ENCODE results near the gene ITSN2. TPM values are rescaled to one million over a fixed set of nuclear protein-coding genes. Genes with fewer than 3 reads are reported as not detected.
"Not testable (repeated sequence)": the region's sequence is repeated elsewhere in the genome, so short reads cannot be mapped to it uniquely, and the experiment has no call there.

The ITSN2 gene
- polyA plus RNA-seq = 15.2 to 19.7 TPM (median 17.8 TPM) in 3 replicates
- 77.9 TPM for polyA plus RNA-seq (2011; ENCODE audit: low read depth)
- polyA plus RNA-seq (2011; cell fraction: cytosol; rRNA removed) = 8.7 and 17.7 TPM in 2 replicates
- 48.3 and 60.1 TPM in 2 replicates for polyA plus RNA-seq (2011; cell fraction: nucleus; rRNA removed)
- 13.5 and 36.6 TPM in 2 replicates for polyA plus RNA-seq (2012; ENCODE audit: low replicate concordance)
- polyA minus RNA-seq = 22.6 to 38.2 TPM (median 34.2 TPM) in 3 replicates
- polyA minus RNA-seq (2011; cell fraction: cytosol; rRNA and poly(A)+ RNA removed) = 14.8 TPM
- polyA minus RNA-seq (2011; cell fraction: nucleus; rRNA and poly(A)+ RNA removed) = 24.3 and 40.1 TPM in 2 replicates

DNA sequence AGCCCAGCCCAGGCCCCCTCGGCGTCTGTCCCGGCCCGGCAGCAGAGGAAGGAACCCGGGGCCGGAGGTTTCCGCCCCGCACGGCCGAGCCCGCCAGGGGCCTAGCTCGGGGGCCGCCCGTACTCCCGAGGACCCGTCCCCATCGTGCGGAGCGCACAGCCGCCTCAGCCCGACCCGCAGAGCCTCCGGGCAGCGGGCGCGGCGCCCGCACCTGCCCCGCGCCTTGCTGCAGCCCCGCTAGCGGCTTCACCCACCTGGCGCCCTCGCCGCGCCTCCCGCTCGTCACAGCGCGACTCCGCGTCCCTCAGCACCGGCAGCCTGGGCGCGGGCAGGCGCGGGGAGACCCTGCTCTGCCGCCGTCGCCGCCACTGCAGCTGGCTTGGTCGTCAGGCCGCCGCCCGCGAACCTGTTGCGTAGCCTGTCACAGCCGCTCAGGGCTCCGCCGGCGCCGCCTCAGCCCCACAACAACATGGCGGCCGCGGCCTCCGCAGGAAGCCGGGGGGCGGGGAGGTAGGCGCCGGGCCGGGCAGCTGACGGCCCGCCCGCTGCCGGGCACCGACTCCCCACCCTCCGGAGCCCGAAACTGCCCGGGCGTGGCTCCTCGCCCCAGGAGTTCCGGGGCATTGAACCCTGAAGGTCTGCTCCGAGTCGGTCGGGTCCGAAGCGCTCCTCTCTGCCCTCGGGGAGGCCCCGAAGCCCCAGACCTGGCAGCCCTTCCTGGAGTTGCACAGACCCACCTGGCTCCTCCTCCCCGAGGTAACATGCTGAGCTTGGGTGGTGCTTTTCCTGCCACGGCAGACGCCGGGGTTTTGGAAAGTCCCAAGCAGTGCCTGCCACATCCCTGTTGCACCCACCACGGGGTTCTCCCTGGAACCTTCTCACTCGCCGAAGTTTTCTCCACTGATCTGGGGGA lies at the start of gene ITSN2:
ITSN2 (minus strand) TSS at position 487 of the 913 bp plus-strand sequence. CDS start 32,454 bp downstream, outside the sequence.
- no peak for DNase-seq (ENCODE audit: low read depth, low spot score)

DNA sequence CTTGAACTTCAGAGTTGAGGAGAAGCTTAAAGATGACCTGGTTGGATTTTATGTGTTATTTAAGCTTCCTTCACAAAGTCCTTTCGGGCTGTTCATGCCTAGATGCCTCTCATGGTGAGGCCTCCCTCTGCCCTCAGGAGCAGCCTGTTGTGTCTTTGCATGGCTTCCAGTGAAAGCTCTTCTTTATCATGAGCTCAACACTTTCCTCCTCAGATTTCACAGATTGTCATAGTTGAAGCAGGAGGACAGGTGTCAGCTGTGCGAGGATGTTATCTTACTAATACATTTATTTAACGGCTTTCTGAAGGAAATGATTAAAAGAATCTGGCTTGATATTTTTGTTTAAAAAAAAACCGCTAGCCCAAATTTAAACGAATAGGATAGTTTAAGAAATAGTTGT lies 48.8 kb upstream of the ITSN2 start:
- no peak for FAIRE-seq

More for the DNA sequence above, at the start of gene ITSN2:
- Histone ChIP-seq H3K4me1 (ENCODE audit: control insufficient read depth, extremely low read depth, insufficient read depth, low read length) (peaks cover 16% of the 10 kb centered on the region), H4K20me1 (ENCODE audit: control insufficient read depth, extremely low read depth, insufficient read depth, low read length) (no peaks in the 10 kb centered on the region), H3K27me3 (ENCODE audit: control insufficient read depth, extremely low read depth, insufficient read depth, low read length) (no peaks in the 10 kb centered on the region), H2AFZ (ENCODE audit: control insufficient read depth, low read length) (peak within 1 kb of the TSS; percentile 86), H3K27ac (ENCODE audit: control insufficient read depth, insufficient read depth, low read length) (peak within 1 kb of the TSS; percentile 80), H3K4me2 (ENCODE audit: control insufficient read depth, extremely low read depth, insufficient read depth, low read depth, low read length) (peak within 1 kb of the TSS; percentile 90), H3K9ac (ENCODE audit: control insufficient read depth, extremely low read depth, insufficient read depth, low read length) (peak within 1 kb of the TSS; percentile 87), H3K4me3 (ENCODE audit: control insufficient read depth in 2 of 3, extremely low read depth in 1 of 3, insufficient read depth in 2 of 3, low read depth in 1 of 3, low read length in 3 of 3) (peak within 1 kb of the TSS; percentile 69 to 77 (median 74)), H3K9me1 (ENCODE audit: control insufficient read depth, extremely low read depth, insufficient read depth, low read length) (no peaks in the 10 kb centered on the region), H3K9me3 (ENCODE audit: control insufficient read depth, low read depth, low read length) (no peaks in the 10 kb centered on the region), H3K79me2 (ENCODE audit: control insufficient read depth, insufficient read depth, low read length) (peaks cover 35% of the 10 kb centered on the region), H3K36me3 (ENCODE audit: control insufficient read depth in 2 of 2, extremely low read depth in 1 of 2, insufficient read depth in 2 of 2, low read length in 2 of 2) (no peaks in the 10 kb centered on the region)
- dilution Hi-C loops (cut with MboI; ENCODE audit: extremely low pct_ligation_motif_present, low sequenced_read_pairs) = no loop called here
- no peak for FAIRE-seq
- TF ChIP-seq, protein P1, sequence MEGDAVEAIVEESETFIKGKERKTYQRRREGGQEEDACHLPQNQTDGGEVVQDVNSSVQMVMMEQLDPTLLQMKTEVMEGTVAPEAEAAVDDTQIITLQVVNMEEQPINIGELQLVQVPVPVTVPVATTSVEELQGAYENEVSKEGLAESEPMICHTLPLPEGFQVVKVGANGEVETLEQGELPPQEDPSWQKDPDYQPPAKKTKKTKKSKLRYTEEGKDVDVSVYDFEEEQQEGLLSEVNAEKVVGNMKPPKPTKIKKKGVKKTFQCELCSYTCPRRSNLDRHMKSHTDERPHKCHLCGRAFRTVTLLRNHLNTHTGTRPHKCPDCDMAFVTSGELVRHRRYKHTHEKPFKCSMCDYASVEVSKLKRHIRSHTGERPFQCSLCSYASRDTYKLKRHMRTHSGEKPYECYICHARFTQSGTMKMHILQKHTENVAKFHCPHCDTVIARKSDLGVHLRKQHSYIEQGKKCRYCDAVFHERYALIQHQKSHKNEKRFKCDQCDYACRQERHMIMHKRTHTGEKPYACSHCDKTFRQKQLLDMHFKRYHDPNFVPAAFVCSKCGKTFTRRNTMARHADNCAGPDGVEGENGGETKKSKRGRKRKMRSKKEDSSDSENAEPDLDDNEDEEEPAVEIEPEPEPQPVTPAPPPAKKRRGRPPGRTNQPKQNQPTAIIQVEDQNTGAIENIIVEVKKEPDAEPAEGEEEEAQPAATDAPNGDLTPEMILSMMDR (optimal IDR thresholded peaks at IDR 0.05 in 1 of 3, IDR thresholded peaks at IDR 0.05 in 1 of 3, conservative IDR thresholded peaks at IDR 0.05 in 1 of 3; ENCODE audit: extremely low read depth in 1 of 3, insufficient read depth in 2 of 3, low read length in 3 of 3) = no peak
- no peak for TF ChIP-seq EZH2 (IDR thresholded peaks at IDR 0.05; ENCODE audit: low read length)

DNA sequence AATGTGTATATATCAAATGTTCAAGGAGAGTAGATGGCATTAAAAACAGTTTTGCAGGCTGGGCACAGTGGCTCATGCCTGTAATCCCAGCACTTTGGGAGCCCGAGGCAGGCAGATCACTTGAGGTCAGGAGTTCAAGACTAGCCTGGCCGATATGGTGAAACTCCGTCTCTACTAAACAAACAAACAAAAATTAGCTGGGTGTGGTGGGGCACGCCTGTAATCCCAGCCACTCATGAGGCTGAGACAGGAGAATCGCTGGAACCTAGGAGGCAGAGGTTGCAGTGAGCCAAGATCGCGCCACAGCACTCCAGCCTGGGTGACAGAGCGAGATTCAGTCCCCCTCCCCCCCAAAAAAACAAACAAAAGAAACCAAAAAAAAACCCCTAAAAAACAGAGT lies 48.4 kb upstream of the ITSN2 start:
- H3K27ac ChIP-seq (ENCODE audit: control insufficient read depth, insufficient read depth, low read length); H3K9me3 ChIP-seq (ENCODE audit: control insufficient read depth, low read depth, low read length); H4K20me1 ChIP-seq (ENCODE audit: control insufficient read depth, extremely low read depth, insufficient read depth, low read length); H3K4me1 ChIP-seq (ENCODE audit: control insufficient read depth, extremely low read depth, insufficient read depth, low read length); H3K9ac ChIP-seq (ENCODE audit: control insufficient read depth, extremely low read depth, insufficient read depth, low read length); H3K27me3 ChIP-seq (ENCODE audit: control insufficient read depth, extremely low read depth, insufficient read depth, low read length); FAIRE-seq; H2AFZ ChIP-seq (ENCODE audit: control insufficient read depth, low read length); dilution Hi-C loops (cut with MboI; ENCODE audit: extremely low pct_ligation_motif_present, low sequenced_read_pairs); H3K9me1 ChIP-seq (ENCODE audit: control insufficient read depth, extremely low read depth, insufficient read depth, low read length); H3K4me3 ChIP-seq (ENCODE audit: control insufficient read depth in 2 of 3, extremely low read depth in 1 of 3, insufficient read depth in 2 of 3, low read depth in 1 of 3, low read length in 3 of 3); H3K4me2 ChIP-seq (ENCODE audit: control insufficient read depth, extremely low read depth, insufficient read depth, low read depth, low read length); DNase-seq (ENCODE audit: low read depth, low spot score); H3K79me2 ChIP-seq (ENCODE audit: control insufficient read depth, insufficient read depth, low read length); H3K36me3 ChIP-seq (ENCODE audit: control insufficient read depth in 2 of 2, extremely low read depth in 1 of 2, insufficient read depth in 2 of 2, low read length in 2 of 2): not testable (repeated sequence)

More for the DNA sequence above, 48.8 kb upstream of the ITSN2 start:
- Histone ChIP-seq H4K20me1 (ENCODE audit: control insufficient read depth, extremely low read depth, insufficient read depth, low read length) (no peaks in the 10 kb centered on the region), H3K9ac (ENCODE audit: control insufficient read depth, extremely low read depth, insufficient read depth, low read length) (no peak overlapping the region), H3K4me2 (ENCODE audit: control insufficient read depth, extremely low read depth, insufficient read depth, low read depth, low read length) (no peak overlapping the region), H3K9me1 (ENCODE audit: control insufficient read depth, extremely low read depth, insufficient read depth, low read length) (no peaks in the 10 kb centered on the region), H3K9me3 (ENCODE audit: control insufficient read depth, low read depth, low read length) (no peaks in the 10 kb centered on the region), H3K27me3 (ENCODE audit: control insufficient read depth, extremely low read depth, insufficient read depth, low read length) (no peaks in the 10 kb centered on the region), H3K27ac (ENCODE audit: control insufficient read depth, insufficient read depth, low read length) (no peak overlapping the region), H3K36me3 (ENCODE audit: control insufficient read depth in 2 of 2, extremely low read depth in 1 of 2, insufficient read depth in 2 of 2, low read length in 2 of 2) (no peaks in the 10 kb centered on the region), H3K79me2 (ENCODE audit: control insufficient read depth, insufficient read depth, low read length) (no peaks in the 10 kb centered on the region), H3K4me1 (ENCODE audit: control insufficient read depth, extremely low read depth, insufficient read depth, low read length) (no peaks in the 10 kb centered on the region), H2AFZ (ENCODE audit: control insufficient read depth, low read length) (no peak overlapping the region), H3K4me3 (ENCODE audit: control insufficient read depth in 2 of 3, extremely low read depth in 1 of 3, insufficient read depth in 2 of 3, low read depth in 1 of 3, low read length in 3 of 3) (no peak overlapping the region)
- no peak for TF ChIP-seq EZH2 (IDR thresholded peaks at IDR 0.05; ENCODE audit: low read length)
- TF ChIP-seq, protein P1 (optimal IDR thresholded peaks at IDR 0.05 in 1 of 3, IDR thresholded peaks at IDR 0.05 in 1 of 3, conservative IDR thresholded peaks at IDR 0.05 in 1 of 3; ENCODE audit: extremely low read depth in 1 of 3, insufficient read depth in 2 of 3, low read length in 3 of 3) = no peak
- dilution Hi-C loops (cut with MboI; ENCODE audit: extremely low pct_ligation_motif_present, low sequenced_read_pairs) = no loop called here
- DNase-seq (ENCODE audit: low read depth, low spot score) = no peak

Data from keratinocyte (primary cell).